ENCODE data around the gene COG3.

Gene COG3

GRCh38 chr13:45434556-45435371 lies 30.0 kb upstream of the COG3 start:
- no peak overlapping the region for H2AFZ ChIP-seq (ENCODE audit: low read depth, low read length)
- H3K4me1 ChIP-seq (ENCODE audit: insufficient read depth, low read length) = peaks cover 20% of the 10 kb centered on the region
- no peak overlapping the region for H3K4me3 ChIP-seq (ENCODE audit: low read length)
- H3K36me3 ChIP-seq (ENCODE audit: insufficient read depth, low read length) = no peaks in the 10 kb centered on the region
- no peaks in the 10 kb centered on the region for H3K27me3 ChIP-seq (ENCODE audit: insufficient read depth, low read length)
- H3K9me3 ChIP-seq (ENCODE audit: low read length) = no peaks in the 10 kb centered on the region

- Histone ChIP-seq H2AFZ (ENCODE audit: low read depth, low read length) (no peak overlapping the region), H3K4me3 (ENCODE audit: low read length) (no peak overlapping the region), H3K27me3 (ENCODE audit: insufficient read depth, low read length) (no peaks in the 10 kb centered on the region), H3K36me3 (ENCODE audit: insufficient read depth, low read length) (no peaks in the 10 kb centered on the region), H3K4me1 (ENCODE audit: insufficient read depth, low read length) (peaks cover 20% of the 10 kb centered on the region), H3K9me3 (ENCODE audit: low read length) (no peaks in the 10 kb centered on the region)
These were observed 28.4 kb upstream of the COG3 start for GRCh38 chr13:45436332-45436731.

GRCh38 chr13:45436953-45437352 lies 27.8 kb upstream of the COG3 start:
- Histone ChIP-seq H3K4me1 (ENCODE audit: insufficient read depth, low read length) (peaks cover 25% of the 10 kb centered on the region), H2AFZ (ENCODE audit: low read depth, low read length) (no peak overlapping the region), H3K36me3 (ENCODE audit: insufficient read depth, low read length) (no peaks in the 10 kb centered on the region), H3K4me3 (ENCODE audit: low read length) (no peak overlapping the region), H3K27me3 (ENCODE audit: insufficient read depth, low read length) (no peaks in the 10 kb centered on the region), H3K9me3 (ENCODE audit: low read length) (no peaks in the 10 kb centered on the region)

- no peaks in the 10 kb centered on the region for H3K9me3 ChIP-seq (ENCODE audit: low read length)
- H3K4me1 ChIP-seq (ENCODE audit: insufficient read depth, low read length) = peaks cover 25% of the 10 kb centered on the region
- no peaks in the 10 kb centered on the region for H3K27me3 ChIP-seq (ENCODE audit: insufficient read depth, low read length)
- no peaks in the 10 kb centered on the region for H3K36me3 ChIP-seq (ENCODE audit: insufficient read depth, low read length)
- no peak overlapping the region for H2AFZ ChIP-seq (ENCODE audit: low read depth, low read length)
- no peak overlapping the region for H3K4me3 ChIP-seq (ENCODE audit: low read length)
These were observed 26.8 kb upstream of the COG3 start for GRCh38 chr13:45437947-45438346.

GRCh38 chr13:45439008-45439407 lies 25.7 kb upstream of the COG3 start:
- no peak overlapping the region for H2AFZ ChIP-seq (ENCODE audit: low read depth, low read length)
- H3K4me1 ChIP-seq (ENCODE audit: insufficient read depth, low read length) = peaks cover 25% of the 10 kb centered on the region
- no peak overlapping the region for H3K4me3 ChIP-seq (ENCODE audit: low read length)
- no peaks in the 10 kb centered on the region for H3K36me3 ChIP-seq (ENCODE audit: insufficient read depth, low read length)
- H3K27me3 ChIP-seq (ENCODE audit: insufficient read depth, low read length) = no peaks in the 10 kb centered on the region
- no peaks in the 10 kb centered on the region for H3K9me3 ChIP-seq (ENCODE audit: low read length)

- Histone ChIP-seq H3K4me1 (ENCODE audit: insufficient read depth, low read length) (peaks cover 25% of the 10 kb centered on the region), H3K27me3 (ENCODE audit: insufficient read depth, low read length) (no peaks in the 10 kb centered on the region), H2AFZ (ENCODE audit: low read depth, low read length) (no peak overlapping the region), H3K36me3 (ENCODE audit: insufficient read depth, low read length) (no peaks in the 10 kb centered on the region), H3K4me3 (ENCODE audit: low read length) (no peak overlapping the region), H3K9me3 (ENCODE audit: low read length) (no peaks in the 10 kb centered on the region)
These were observed 24.8 kb upstream of the COG3 start for GRCh38 chr13:45439781-45440462.

GRCh38 chr13:45441633-45442032 lies 23.1 kb upstream of the COG3 start:
- no peaks in the 10 kb centered on the region for H3K9me3 ChIP-seq (ENCODE audit: low read length)
- no peak overlapping the region for H3K4me3 ChIP-seq (ENCODE audit: low read length)
- peaks cover 25% of the 10 kb centered on the region for H3K4me1 ChIP-seq (ENCODE audit: insufficient read depth, low read length)
- no peaks in the 10 kb centered on the region for H3K27me3 ChIP-seq (ENCODE audit: insufficient read depth, low read length)
- H2AFZ ChIP-seq (ENCODE audit: low read depth, low read length) = peak overlapping the region; percentile 46
- no peaks in the 10 kb centered on the region for H3K36me3 ChIP-seq (ENCODE audit: insufficient read depth, low read length)

- H3K4me3 ChIP-seq (ENCODE audit: low read length) = no peak overlapping the region
- no peaks in the 10 kb centered on the region for H3K9me3 ChIP-seq (ENCODE audit: low read length)
- H2AFZ ChIP-seq (ENCODE audit: low read depth, low read length) = no peak overlapping the region
These were observed 19.7 kb upstream of the COG3 start for GRCh38 chr13:45445053-45445452.

GRCh38 chr13:45446181-45446580 lies 18.6 kb upstream of the COG3 start:
- H3K9me3 ChIP-seq (ENCODE audit: low read length) = no peaks in the 10 kb centered on the region
- H2AFZ ChIP-seq (ENCODE audit: low read depth, low read length) = no peak overlapping the region
- H3K27me3 ChIP-seq (ENCODE audit: insufficient read depth, low read length) = no peaks in the 10 kb centered on the region
- no peaks in the 10 kb centered on the region for H3K36me3 ChIP-seq (ENCODE audit: insufficient read depth, low read length)
- no peak overlapping the region for H3K4me3 ChIP-seq (ENCODE audit: low read length)
- peaks cover 4% of the 10 kb centered on the region for H3K4me1 ChIP-seq (ENCODE audit: insufficient read depth, low read length)

More at GRCh38 chr13:45445053-45445452, 19.7 kb upstream of the COG3 start:
- H3K4me1 ChIP-seq (ENCODE audit: insufficient read depth, low read length) = peaks cover 4% of the 10 kb centered on the region
- no peaks in the 10 kb centered on the region for H3K27me3 ChIP-seq (ENCODE audit: insufficient read depth, low read length)
- H3K36me3 ChIP-seq (ENCODE audit: insufficient read depth, low read length) = no peaks in the 10 kb centered on the region

GRCh38 chr13:45447050-45447661 lies 17.6 kb upstream of the COG3 start:
- Histone ChIP-seq H3K36me3 (ENCODE audit: insufficient read depth, low read length) (no peaks in the 10 kb centered on the region), H3K4me3 (ENCODE audit: low read length) (no peak overlapping the region), H3K27me3 (ENCODE audit: insufficient read depth, low read length) (no peaks in the 10 kb centered on the region), H3K9me3 (ENCODE audit: low read length) (no peaks in the 10 kb centered on the region), H2AFZ (ENCODE audit: low read depth, low read length) (no peak overlapping the region), H3K4me1 (ENCODE audit: insufficient read depth, low read length) (no peaks in the 10 kb centered on the region)

GRCh38 chr13:45448965-45449559 lies 15.7 kb upstream of the COG3 start:
- no peaks in the 10 kb centered on the region for H3K9me3 ChIP-seq (ENCODE audit: low read length)
- H3K4me3 ChIP-seq (ENCODE audit: low read length) = no peak overlapping the region
- no peaks in the 10 kb centered on the region for H3K4me1 ChIP-seq (ENCODE audit: insufficient read depth, low read length)
- no peaks in the 10 kb centered on the region for H3K27me3 ChIP-seq (ENCODE audit: insufficient read depth, low read length)
- no peaks in the 10 kb centered on the region for H3K36me3 ChIP-seq (ENCODE audit: insufficient read depth, low read length)
- H2AFZ ChIP-seq (ENCODE audit: low read depth, low read length) = no peak overlapping the region

GRCh38 chr13:45451282-45451681 lies 13.5 kb upstream of the COG3 start:
- Histone ChIP-seq H3K36me3 (ENCODE audit: insufficient read depth, low read length) (no peaks in the 10 kb centered on the region), H3K9me3 (ENCODE audit: low read length) (no peaks in the 10 kb centered on the region), H3K27me3 (ENCODE audit: insufficient read depth, low read length) (no peaks in the 10 kb centered on the region), H3K4me1 (ENCODE audit: insufficient read depth, low read length) (no peaks in the 10 kb centered on the region), H3K4me3 (ENCODE audit: low read length) (no peak overlapping the region), H2AFZ (ENCODE audit: low read depth, low read length) (no peak overlapping the region)

GRCh38 chr13:45454204-45454603 lies 10.5 kb upstream of the COG3 start:
- H3K4me3 ChIP-seq (ENCODE audit: low read length) = no peak overlapping the region
- peaks cover 3% of the 10 kb centered on the region for H3K9me3 ChIP-seq (ENCODE audit: low read length)
- H3K27me3 ChIP-seq (ENCODE audit: insufficient read depth, low read length) = no peaks in the 10 kb centered on the region
- no peaks in the 10 kb centered on the region for H3K4me1 ChIP-seq (ENCODE audit: insufficient read depth, low read length)
- no peaks in the 10 kb centered on the region for H3K36me3 ChIP-seq (ENCODE audit: insufficient read depth, low read length)
- H2AFZ ChIP-seq (ENCODE audit: low read depth, low read length) = no peak overlapping the region

All from neuron (in vitro differentiated cells).